CD4-positive, alpha-beta T cell (primary cell): ENCODE data around the gene GFOD2. TPM values are rescaled to one million over a fixed set of nuclear protein-coding genes. Genes with fewer than 3 reads are reported as not detected.

Experiments used
- ATAC-seq: fragments of 200-7000 bp; cut with Tn5 transposase; one replicate; pipeline ENCODE4 v1.10.0; 2022; ENCODE audit warnings: mild to moderate bottlenecking; ENCODE audit not compliant: poor library complexity
- CTCF ChIA-PET: fragments of 350-600 bp; sonication (Branson Sonifier 250); formaldehyde crosslinking; loops from one replicate; lab custom pipeline; 2021; ENCODE audit warnings: antibody characterized with exemption, inconsistent platforms; lab: Charles Lee
- POLR2A ChIA-PET: fragments of 350-600 bp; sonication (Branson Sonifier 250); formaldehyde crosslinking; loops from one replicate; lab custom pipeline; 2021; ENCODE audit warnings: antibody characterized with exemption, inconsistent platforms; lab: Charles Lee
- DNase-seq, 14 experiments: peaks; one replicate each; pipeline ENCODE4 v3.0.0-alpha.2; 2013 to 2020; ENCODE audit warnings: mixed read lengths in 2 of 14
- H3K27ac ChIP-seq, 2 donors: one replicate each; pipeline versions ENCODE4 v1.5.1 to v1.7.0; 2013; ENCODE audit warnings: low read length in 2 of 2, low read depth in 1 of 2, mild to moderate bottlenecking in 1 of 2
- H3K27me3 ChIP-seq, 2 experiments: 1 replicate in 1 of 2; 2 replicates in 1 of 2; pipeline versions ENCODE4 v1.6.1 to v1.7.0; 2013; ENCODE audit warnings: low read length in 2 of 2, control low read depth in 1 of 2, mild to moderate bottlenecking in 1 of 2, moderate library complexity in 1 of 2; ENCODE audit not compliant: insufficient read depth in 2 of 2, control insufficient read depth in 1 of 2
- H3K36me3 ChIP-seq: one replicate; pipeline ENCODE4 v1.6.1; 2013; ENCODE audit warnings: low read length, control low read depth; ENCODE audit not compliant: insufficient read depth
- H3K4me1 ChIP-seq: one replicate; pipeline ENCODE4 v1.6.1; 2013; ENCODE audit warnings: low read length, control low read depth; ENCODE audit not compliant: insufficient read depth
- H3K4me3 ChIP-seq: one replicate; pipeline ENCODE4 v1.5.1; 2013; ENCODE audit warnings: mild to moderate bottlenecking, low read length, moderate library complexity
- H3K9me3 ChIP-seq, 2 experiments: 1 replicate in 1 of 2; 2 replicates in 1 of 2; pipeline versions ENCODE4 v1.6.1 to v1.7.0; 2013; ENCODE audit warnings: low read length in 2 of 2, mild to moderate bottlenecking in 2 of 2, control low read depth in 1 of 2, moderate library complexity in 1 of 2; ENCODE audit not compliant: control insufficient read depth in 1 of 2, insufficient read depth in 1 of 2
- H3K27ac Mint-ChIP-seq: one replicate; pipeline ENCODE4 v1.8.0; 2020; ENCODE audit warnings: mixed read lengths
- H3K27me3 Mint-ChIP-seq: one replicate; pipeline ENCODE4 v1.8.0; 2021; ENCODE audit warnings: mixed read lengths
- H3K36me3 Mint-ChIP-seq: one replicate; pipeline ENCODE4 v1.8.0; 2021; ENCODE audit warnings: low read depth, mixed read lengths
- H3K4me1 Mint-ChIP-seq: one replicate; pipeline ENCODE4 v1.8.0; 2021; ENCODE audit warnings: low read depth, mixed read lengths
- H3K4me3 Mint-ChIP-seq: one replicate; pipeline ENCODE4 v1.8.0; 2020; ENCODE audit warnings: mild to moderate bottlenecking, mixed read lengths
- H3K9me3 Mint-ChIP-seq: one replicate; pipeline ENCODE4 v1.8.0; 2020; ENCODE audit warnings: mixed read lengths
- intact Hi-C, 2 experiments: fragments of 100-400 bp; cut with DNase I in 1 of 2; cut with micrococcal nuclease in 1 of 2; formaldehyde crosslinking; loops; one replicate each; pipeline versions ENCODE4 v1.15.1 to v1.9.0; 2023 to 2025; cut with DNase I, micrococcal nuclease
- total RNA-seq, 174 experiments: library from RNA in 2 of 174; stranded (reverse) in 2 of 174; gene quantifications; one replicate each; pipeline ENCODE4 v1.2.3 and lab custom pipeline; 2021 to 2026
- TF ChIP-seq, protein P1 (sequence below): fragments of 200-600 bp; IDR thresholded peaks from one replicate; pipeline ENCODE4 v1.8.0; 2022; ENCODE audit warnings: antibody characterized with exemption, mild to moderate bottlenecking

Gene GFOD2
- total RNA-seq, 2 experiments from 2014 or later = 2.8 to 3.7 TPM

DNA sequence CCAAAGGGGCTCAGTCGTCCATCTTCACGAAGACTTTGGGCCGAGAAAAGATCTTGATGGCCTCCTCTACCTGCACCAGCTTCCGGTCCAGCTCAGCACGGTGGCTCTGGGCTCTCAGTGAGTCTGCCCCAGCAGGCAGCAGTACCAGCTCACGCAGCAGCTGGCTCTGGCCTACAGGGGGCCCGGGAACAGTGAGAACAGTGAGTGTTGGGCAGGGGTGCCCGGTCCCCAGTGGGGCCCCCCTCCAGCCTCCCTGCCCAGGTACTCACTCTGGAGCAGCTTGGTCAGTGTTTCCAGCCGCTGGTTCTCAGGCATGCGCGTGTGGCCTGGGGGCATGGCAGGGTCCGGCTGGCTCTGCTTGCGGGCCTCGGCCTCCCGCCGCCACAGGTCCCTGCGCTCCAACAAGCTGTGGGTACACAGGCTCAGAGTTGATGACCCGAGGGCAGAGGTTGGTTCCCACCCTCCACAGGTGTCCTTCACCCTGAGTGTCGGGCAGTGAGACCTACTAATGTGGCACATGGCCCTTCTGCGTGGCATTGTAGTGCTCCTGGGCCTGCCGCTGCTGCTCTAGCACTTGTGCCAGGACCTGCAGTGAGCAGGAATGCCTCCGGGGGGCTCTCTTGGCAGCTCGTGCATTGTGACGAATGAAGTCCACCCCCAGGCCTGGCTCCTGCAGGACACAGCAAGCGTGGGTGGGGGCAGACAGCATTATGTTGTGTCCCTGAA is 55.8 kb downstream of the GFOD2 start:
- peaks cover 6% of the 10 kb centered on the region for H3K36me3 ChIP-seq
- Mint-ChIP-seq H3K36me3 (peaks cover 14% of the 10 kb centered on the region), H3K27me3 (no peaks in the 10 kb centered on the region), H3K9me3 (no peaks in the 10 kb centered on the region), H3K27ac (no peak overlapping the region), H3K4me3 (peak overlapping the region; percentile 62), H3K4me1 (peaks cover 46% of the 10 kb centered on the region)
- peak in 4 of 14 experiments; percentile 26 to 62 (median 46) for DNase-seq
- H3K4me1 ChIP-seq = peaks cover 61% of the 10 kb centered on the region
- no peak overlapping the region for H3K27ac ChIP-seq
- ATAC-seq = no peak
- ChIA-PET CTCF (interaction anchor here (0.6 to 2.5 kb wide), 6 partner anchors 9 to 458 kb away, joined by 3 to 14 read pairs (median 4); partner anchors contain the start of genes ATP6V0D1 and CARMIL2), POLR2A (interaction anchor here (1.0 to 2.3 kb wide), 4 partner anchors 18 to 182 kb away, joined by 3 to 7 read pairs (median 5); partner anchors contain the start of genes ATP6V0D1 and CARMIL2)
- TF ChIP-seq, protein P1, sequence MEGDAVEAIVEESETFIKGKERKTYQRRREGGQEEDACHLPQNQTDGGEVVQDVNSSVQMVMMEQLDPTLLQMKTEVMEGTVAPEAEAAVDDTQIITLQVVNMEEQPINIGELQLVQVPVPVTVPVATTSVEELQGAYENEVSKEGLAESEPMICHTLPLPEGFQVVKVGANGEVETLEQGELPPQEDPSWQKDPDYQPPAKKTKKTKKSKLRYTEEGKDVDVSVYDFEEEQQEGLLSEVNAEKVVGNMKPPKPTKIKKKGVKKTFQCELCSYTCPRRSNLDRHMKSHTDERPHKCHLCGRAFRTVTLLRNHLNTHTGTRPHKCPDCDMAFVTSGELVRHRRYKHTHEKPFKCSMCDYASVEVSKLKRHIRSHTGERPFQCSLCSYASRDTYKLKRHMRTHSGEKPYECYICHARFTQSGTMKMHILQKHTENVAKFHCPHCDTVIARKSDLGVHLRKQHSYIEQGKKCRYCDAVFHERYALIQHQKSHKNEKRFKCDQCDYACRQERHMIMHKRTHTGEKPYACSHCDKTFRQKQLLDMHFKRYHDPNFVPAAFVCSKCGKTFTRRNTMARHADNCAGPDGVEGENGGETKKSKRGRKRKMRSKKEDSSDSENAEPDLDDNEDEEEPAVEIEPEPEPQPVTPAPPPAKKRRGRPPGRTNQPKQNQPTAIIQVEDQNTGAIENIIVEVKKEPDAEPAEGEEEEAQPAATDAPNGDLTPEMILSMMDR = no peak
- H3K9me3 ChIP-seq = no peaks in the 10 kb centered on the region
- H3K4me3 ChIP-seq = no peak overlapping the region
- intact Hi-C loops = loop anchor here in 1 of 2 experiments (5.0 kb wide), 1 partner anchor 144 kb away; the partner anchor contains the start of genes RANBP10 and TSNAXIP1
- H3K27me3 ChIP-seq = no peaks in the 10 kb centered on the region

DNA sequence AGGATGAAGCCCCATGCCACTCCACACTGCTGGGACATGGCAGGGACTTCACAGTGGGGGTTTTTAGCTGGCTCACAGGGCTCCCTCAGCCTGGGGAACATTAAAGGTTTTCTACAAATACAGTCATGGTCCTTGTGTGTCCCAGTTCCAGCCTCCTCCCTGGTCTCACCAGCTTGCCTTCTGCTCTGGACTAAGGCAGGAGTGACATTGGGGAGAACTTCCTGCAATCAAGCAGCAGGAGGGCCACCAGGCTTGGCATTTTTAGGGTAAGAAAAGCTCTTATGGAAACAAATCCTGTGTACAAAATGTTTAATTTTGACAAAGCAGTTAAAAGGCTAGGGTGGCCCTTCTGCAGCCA is 56.5 kb downstream of the GFOD2 start:
- ATAC-seq = no peak
- H3K4me3 Mint-ChIP-seq = peak overlapping the region; percentile 62
- no peak overlapping the region for H3K4me3 ChIP-seq
- DNase-seq = no peak
- H3K27me3 ChIP-seq = no peaks in the 10 kb centered on the region
- peaks cover 12% of the 10 kb centered on the region for H3K36me3 ChIP-seq
- no peaks in the 10 kb centered on the region for H3K27me3 Mint-ChIP-seq
- peaks cover 57% of the 10 kb centered on the region for H3K4me1 ChIP-seq
- ChIA-PET CTCF (interaction anchor here (1.6 to 4.0 kb wide), 3 partner anchors 17 to 141 kb away, joined by 4 to 26 read pairs (median 14); partner anchors contain the start of gene CARMIL2), POLR2A (interaction anchor here (1.0 to 2.3 kb wide), 3 partner anchors 17 to 182 kb away, joined by 4 to 7 read pairs (median 6); partner anchors contain the start of genes ATP6V0D1 and CARMIL2)
- no peak overlapping the region for H3K27ac Mint-ChIP-seq
- TF ChIP-seq, protein P1 = no peak
- H3K36me3 Mint-ChIP-seq = peaks cover 14% of the 10 kb centered on the region
- no peaks in the 10 kb centered on the region for H3K9me3 Mint-ChIP-seq
- no peak overlapping the region for H3K27ac ChIP-seq
- peaks cover 41% of the 10 kb centered on the region for H3K4me1 Mint-ChIP-seq
- no peaks in the 10 kb centered on the region for H3K9me3 ChIP-seq
- intact Hi-C loops = loop anchor here in 1 of 2 experiments (5.0 kb wide), 1 partner anchor 145 kb away; the partner anchor contains the start of genes RANBP10 and TSNAXIP1

DNA sequence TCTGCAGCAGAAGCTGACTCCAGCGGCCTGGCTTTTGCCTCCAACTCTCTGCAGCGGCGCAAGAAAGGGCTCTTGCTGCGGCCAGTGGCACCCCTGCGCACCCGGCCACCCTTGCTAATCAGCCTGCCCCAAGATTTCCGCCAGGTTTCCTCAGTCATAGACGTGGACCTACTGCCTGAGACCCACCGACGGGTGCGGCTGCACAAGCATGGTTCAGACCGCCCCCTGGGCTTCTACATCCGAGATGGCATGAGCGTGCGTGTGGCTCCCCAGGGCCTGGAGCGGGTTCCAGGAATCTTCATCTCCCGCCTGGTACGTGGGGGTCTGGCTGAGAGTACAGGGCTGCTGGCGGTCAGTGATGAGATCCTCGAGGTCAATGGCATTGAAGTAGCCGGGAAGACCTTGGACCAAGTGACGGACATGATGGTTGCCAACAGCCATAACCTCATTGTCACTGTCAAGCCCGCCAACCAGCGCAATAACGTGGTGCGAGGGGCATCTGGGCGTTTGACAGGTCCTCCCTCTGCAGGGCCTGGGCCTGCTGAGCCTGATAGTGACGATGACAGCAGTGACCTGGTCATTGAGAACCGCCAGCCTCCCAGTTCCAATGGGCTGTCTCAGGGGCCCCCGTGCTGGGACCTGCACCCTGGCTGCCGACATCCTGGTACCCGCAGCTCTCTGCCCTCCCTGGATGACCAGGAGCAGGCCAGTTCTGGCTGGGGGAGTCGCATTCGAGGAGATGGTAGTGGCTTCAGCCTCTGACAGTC is 57.0 kb downstream of the GFOD2 start:
- H3K4me3 ChIP-seq = no peak overlapping the region
- H3K9me3 ChIP-seq = no peaks in the 10 kb centered on the region
- Mint-ChIP-seq H3K4me1 (peaks cover 39% of the 10 kb centered on the region), H3K4me3 (peak overlapping the region; percentile 94), H3K27ac (peak overlapping the region; percentile 94), H3K27me3 (no peaks in the 10 kb centered on the region), H3K9me3 (no peaks in the 10 kb centered on the region), H3K36me3 (peaks cover 14% of the 10 kb centered on the region)
- ATAC-seq (no peak), DNase-seq (peak in 1 of 14 experiments; percentile 50)
- peaks cover 18% of the 10 kb centered on the region for H3K36me3 ChIP-seq
- TF ChIP-seq, protein P1 = no peak
- intact Hi-C loops = loop anchor here in 1 of 2 experiments (5.0 kb wide), 1 partner anchor 145 kb away; the partner anchor contains the start of genes RANBP10 and TSNAXIP1
- ChIA-PET POLR2A (interaction anchor here (1.2 to 3.9 kb wide), 3 partner anchors 17 to 101 kb away, joined by 6 to 52 read pairs (median 7); partner anchors contain the start of genes CARMIL2 and CTCF), CTCF (interaction anchor here (1.5 to 4.0 kb wide), 3 partner anchors 17 to 141 kb away, joined by 3 to 26 read pairs (median 4); partner anchors contain the start of genes CARMIL2 and CTCF)
- H3K27ac ChIP-seq = no peak overlapping the region
- H3K4me1 ChIP-seq = peaks cover 52% of the 10 kb centered on the region
- H3K27me3 ChIP-seq = no peaks in the 10 kb centered on the region
